HL-60 (cell line): ENCODE results near the gene TINAGL1.

Source experiments
- DNase-seq, 2 experiments: peaks; one replicate each; pipeline ENCODE4 v3.0.0-alpha.2; 2010 to 2020; ENCODE audit warnings: low read depth in 1 of 2, low spot score in 1 of 2
- H3K27ac ChIP-seq: fragments of 250-450 bp; sonication (Bioruptor Pico); replicated peaks from 2 replicates; pipeline ENCODE4 v1.5.1; 2020; ENCODE audit warnings: mild to moderate bottlenecking, moderate library complexity
- H3K27me3 ChIP-seq: fragments of 250-450 bp; sonication (Bioruptor Pico); 2 replicates; pipeline ENCODE4 v1.5.1; 2021; ENCODE audit warnings: mild to moderate bottlenecking, moderate library complexity; ENCODE audit not compliant: insufficient read depth, poor library complexity, severe bottlenecking
- H3K4me3 ChIP-seq: replicated peaks from 2 replicates; pipeline ENCODE4 v1.5.1; 2011; ENCODE audit warnings: mild to moderate bottlenecking, control low read depth, low read length; ENCODE audit not compliant: insufficient read depth
- GABPA ChIP-seq: IDR thresholded peaks from 2 replicates; pipeline ENCODE4 v1.6.1; 2012; ENCODE audit warnings: low read depth
- POLR2AphosphoS5 ChIP-seq: IDR thresholded peaks from 2 replicates; pipeline ENCODE4 v1.6.1; 2012; ENCODE audit warnings: low read depth
- SPI1 ChIP-seq: IDR thresholded peaks from 2 replicates; pipeline ENCODE4 v1.6.1; 2012; ENCODE audit warnings: low read depth, mild to moderate bottlenecking, borderline replicate concordance
- long read RNA-seq: library from polyadenylated mRNA; unstranded; transcript quantifications from one replicate; pipeline ENCODE4 v2.0.0, GENCODE V29; 2020
- TF ChIP-seq, protein P1 (sequence below): IDR thresholded peaks from 2 replicates; pipeline ENCODE4 v1.6.1; 2012; ENCODE audit warnings: low read depth; ENCODE audit not compliant: insufficient replicate concordance
- TF ChIP-seq, protein P2 (sequence below): IDR thresholded peaks from one replicate; pipeline ENCODE4 v1.5.1; 2011; ENCODE audit warnings: low read length, control low read depth, inconsistent platforms; ENCODE audit not compliant: insufficient read depth

Gene TINAGL1, protein sequence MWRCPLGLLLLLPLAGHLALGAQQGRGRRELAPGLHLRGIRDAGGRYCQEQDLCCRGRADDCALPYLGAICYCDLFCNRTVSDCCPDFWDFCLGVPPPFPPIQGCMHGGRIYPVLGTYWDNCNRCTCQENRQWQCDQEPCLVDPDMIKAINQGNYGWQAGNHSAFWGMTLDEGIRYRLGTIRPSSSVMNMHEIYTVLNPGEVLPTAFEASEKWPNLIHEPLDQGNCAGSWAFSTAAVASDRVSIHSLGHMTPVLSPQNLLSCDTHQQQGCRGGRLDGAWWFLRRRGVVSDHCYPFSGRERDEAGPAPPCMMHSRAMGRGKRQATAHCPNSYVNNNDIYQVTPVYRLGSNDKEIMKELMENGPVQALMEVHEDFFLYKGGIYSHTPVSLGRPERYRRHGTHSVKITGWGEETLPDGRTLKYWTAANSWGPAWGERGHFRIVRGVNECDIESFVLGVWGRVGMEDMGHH
- long read RNA-seq = 0 reads

DNA sequence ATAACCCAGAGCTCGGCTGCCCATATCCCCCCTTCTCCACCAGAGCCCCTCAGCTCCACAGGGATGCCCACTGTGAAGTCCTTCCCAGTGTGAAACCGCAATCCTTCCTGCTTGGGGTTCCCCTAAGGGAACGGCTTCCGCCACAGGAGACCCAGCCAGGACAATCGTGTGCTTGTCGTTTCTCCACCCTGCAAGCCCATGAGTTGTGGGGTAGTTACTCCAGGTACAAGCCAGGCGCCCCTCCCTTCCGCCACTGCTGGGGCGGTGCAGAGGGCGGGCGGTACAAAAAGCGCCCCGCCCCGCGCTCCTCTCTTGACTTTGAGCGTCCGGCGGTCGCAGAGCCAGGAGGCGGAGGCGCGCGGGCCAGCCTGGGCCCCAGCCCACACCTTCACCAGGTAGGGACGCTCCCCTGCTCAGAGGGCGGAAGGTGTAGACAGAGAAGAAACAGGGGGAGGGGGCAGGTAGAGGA lies at the start of gene TINAGL1:
Gene TINAGL1 (plus strand): TSS at position 315 of the 469 bp plus-strand sequence. CDS start 634 bp downstream, outside the sequence.
- no peak for DNase-seq
- TF ChIP-seq, protein P1, sequence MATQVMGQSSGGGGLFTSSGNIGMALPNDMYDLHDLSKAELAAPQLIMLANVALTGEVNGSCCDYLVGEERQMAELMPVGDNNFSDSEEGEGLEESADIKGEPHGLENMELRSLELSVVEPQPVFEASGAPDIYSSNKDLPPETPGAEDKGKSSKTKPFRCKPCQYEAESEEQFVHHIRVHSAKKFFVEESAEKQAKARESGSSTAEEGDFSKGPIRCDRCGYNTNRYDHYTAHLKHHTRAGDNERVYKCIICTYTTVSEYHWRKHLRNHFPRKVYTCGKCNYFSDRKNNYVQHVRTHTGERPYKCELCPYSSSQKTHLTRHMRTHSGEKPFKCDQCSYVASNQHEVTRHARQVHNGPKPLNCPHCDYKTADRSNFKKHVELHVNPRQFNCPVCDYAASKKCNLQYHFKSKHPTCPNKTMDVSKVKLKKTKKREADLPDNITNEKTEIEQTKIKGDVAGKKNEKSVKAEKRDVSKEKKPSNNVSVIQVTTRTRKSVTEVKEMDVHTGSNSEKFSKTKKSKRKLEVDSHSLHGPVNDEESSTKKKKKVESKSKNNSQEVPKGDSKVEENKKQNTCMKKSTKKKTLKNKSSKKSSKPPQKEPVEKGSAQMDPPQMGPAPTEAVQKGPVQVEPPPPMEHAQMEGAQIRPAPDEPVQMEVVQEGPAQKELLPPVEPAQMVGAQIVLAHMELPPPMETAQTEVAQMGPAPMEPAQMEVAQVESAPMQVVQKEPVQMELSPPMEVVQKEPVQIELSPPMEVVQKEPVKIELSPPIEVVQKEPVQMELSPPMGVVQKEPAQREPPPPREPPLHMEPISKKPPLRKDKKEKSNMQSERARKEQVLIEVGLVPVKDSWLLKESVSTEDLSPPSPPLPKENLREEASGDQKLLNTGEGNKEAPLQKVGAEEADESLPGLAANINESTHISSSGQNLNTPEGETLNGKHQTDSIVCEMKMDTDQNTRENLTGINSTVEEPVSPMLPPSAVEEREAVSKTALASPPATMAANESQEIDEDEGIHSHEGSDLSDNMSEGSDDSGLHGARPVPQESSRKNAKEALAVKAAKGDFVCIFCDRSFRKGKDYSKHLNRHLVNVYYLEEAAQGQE = no peak
- TF ChIP-seq POLR2AphosphoS5 (no peak), GABPA (no peak), SPI1 (no peak)
- TF ChIP-seq, protein P2, sequence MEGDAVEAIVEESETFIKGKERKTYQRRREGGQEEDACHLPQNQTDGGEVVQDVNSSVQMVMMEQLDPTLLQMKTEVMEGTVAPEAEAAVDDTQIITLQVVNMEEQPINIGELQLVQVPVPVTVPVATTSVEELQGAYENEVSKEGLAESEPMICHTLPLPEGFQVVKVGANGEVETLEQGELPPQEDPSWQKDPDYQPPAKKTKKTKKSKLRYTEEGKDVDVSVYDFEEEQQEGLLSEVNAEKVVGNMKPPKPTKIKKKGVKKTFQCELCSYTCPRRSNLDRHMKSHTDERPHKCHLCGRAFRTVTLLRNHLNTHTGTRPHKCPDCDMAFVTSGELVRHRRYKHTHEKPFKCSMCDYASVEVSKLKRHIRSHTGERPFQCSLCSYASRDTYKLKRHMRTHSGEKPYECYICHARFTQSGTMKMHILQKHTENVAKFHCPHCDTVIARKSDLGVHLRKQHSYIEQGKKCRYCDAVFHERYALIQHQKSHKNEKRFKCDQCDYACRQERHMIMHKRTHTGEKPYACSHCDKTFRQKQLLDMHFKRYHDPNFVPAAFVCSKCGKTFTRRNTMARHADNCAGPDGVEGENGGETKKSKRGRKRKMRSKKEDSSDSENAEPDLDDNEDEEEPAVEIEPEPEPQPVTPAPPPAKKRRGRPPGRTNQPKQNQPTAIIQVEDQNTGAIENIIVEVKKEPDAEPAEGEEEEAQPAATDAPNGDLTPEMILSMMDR = no peak
- no peak within 1 kb of the TSS for H3K27ac ChIP-seq
- no peaks in the 10 kb centered on the region for H3K27me3 ChIP-seq
- no peak within 1 kb of the TSS for H3K4me3 ChIP-seq

DNA sequence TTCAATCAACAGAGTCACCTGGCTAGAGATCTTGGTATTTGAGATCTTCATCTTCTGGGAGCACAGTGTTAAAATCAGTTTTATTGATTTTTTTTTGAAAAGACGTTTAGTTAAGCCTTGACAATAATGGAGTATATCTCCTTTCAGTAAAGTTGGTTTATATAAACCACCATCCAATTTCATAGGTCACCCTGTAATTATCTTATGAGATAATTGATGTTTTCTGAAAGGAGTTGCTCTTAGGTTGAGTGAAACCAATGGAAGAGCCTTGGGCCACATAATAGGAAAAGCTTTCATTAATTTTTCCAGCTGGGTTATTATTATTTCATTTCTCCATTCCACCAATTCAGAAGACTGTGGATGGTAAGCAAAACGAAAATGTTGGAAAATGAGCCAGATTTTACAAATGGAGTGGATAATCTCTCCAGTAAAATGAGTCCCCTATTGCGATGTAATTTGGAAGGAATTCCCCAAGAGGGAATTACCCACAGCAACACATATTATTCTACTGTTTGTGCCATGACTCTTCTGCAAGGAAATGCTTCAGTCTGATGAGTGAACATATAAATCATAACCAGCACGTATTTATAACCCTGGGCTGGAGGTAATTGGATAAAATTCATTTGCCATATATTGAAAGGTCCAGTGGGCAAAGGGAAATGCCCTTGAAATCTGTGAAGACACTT lies 46.2 kb upstream of the TINAGL1 start:
- Histone ChIP-seq H3K27me3 (no peaks in the 10 kb centered on the region), H3K4me3 (no peak overlapping the region), H3K27ac (no peak overlapping the region)
- DNase-seq = no peak
- TF ChIP-seq POLR2AphosphoS5 = no peak

DNA sequence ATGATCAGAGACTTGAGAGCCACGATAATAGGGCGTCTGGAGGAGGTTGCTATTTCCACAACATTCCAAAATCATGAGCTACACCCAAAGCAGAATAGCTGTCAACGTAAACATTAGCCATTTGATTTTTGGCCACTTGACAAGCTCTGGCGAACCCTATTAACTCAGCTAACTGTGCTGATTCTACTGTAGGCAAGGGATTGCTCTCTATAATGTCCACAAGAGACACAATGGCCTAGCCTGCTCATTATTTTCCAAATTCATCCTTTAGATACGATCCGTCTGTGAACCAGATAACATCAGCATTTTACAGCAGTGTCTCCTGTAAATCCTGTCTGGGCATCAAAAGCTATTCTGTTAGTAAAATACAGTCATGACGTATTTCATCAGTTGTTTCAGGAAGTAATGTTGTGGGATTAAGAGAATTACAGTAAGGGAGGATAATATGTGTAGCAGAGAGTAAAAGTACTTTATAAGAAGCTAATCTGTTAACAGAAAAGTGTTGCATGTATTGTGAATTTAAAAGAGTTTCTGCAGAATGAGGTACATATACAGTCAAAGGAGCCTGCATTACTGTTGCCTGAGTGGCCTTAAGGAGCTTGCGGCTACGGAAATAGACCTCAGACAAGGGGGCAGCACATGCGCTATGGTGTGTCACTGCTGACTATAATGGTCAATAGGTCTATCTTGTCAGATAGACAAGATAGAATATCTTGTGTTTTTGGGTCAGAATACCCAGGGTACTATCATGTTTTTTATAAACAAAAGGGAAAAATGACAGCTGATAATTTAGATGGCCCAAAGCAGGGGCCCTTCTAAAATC lies 44.9 kb upstream of the TINAGL1 start:
- Histone ChIP-seq H3K27me3 (no peaks in the 10 kb centered on the region), H3K4me3 (no peak overlapping the region), H3K27ac (no peak overlapping the region)
- TF ChIP-seq, protein P1 = no peak
- no peak for TF ChIP-seq GABPA
- TF ChIP-seq POLR2AphosphoS5 = no peak
- DNase-seq = no peak

DNA sequence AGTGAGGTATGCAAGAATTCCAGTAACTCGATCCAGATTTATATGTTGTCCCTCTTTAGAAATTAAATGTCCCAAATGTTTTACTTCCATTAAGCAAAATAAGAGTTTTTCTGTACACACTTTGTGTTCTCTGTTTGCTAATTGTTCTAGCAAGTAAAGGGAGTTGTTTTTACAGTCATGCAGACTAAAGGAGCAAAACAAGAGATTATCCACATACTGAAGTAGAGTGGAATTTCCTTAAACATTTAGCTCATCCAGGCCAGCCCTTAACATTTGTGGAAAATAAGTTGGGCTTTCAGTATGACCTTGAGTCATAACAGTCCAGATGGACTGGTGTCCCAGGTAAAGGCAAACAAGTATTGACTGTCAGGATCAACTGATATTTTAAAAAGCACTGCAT lies 44.1 kb upstream of the TINAGL1 start:
- TF ChIP-seq GABPA (no peak), POLR2AphosphoS5 (no peak), SPI1 (no peak)
- TF ChIP-seq, protein P1 = no peak
- TF ChIP-seq, protein P2 = no peak
- H3K27me3 ChIP-seq = no peaks in the 10 kb centered on the region
- H3K27ac ChIP-seq = no peak overlapping the region
- DNase-seq = no peak
- no peak overlapping the region for H3K4me3 ChIP-seq
